Posterior vena cava (tissue), 2 donors: ENCODE data around the gene WDR64. TPM values are rescaled to one million over a fixed set of nuclear protein-coding genes. Genes with fewer than 3 reads are reported as not detected.
"Not testable (repeated sequence)": the region's sequence is repeated elsewhere in the genome, so short reads cannot be mapped to it uniquely, and the experiment has no call there.

Source experiments
- DNase-seq: peaks from one replicate; pipeline ENCODE4 v3.0.0-alpha.2; 2020; ENCODE audit warnings: low spot score
- intact Hi-C, 2 donors: fragments of 100-400 bp; cut with DNase I; formaldehyde crosslinking; loops; one replicate each; pipeline versions ENCODE4 v1.14.1 to v1.14.2; 2022 to 2023
- total RNA-seq, 2 donors: library from RNA; stranded (reverse); fragmentation: NEBNext Ultra II Directional; extraction: Animal tissue kit (Norgen Biotek cat#: 25700); gene quantifications; one replicate each; pipeline ENCODE4 v1.2.1, GENCODE V29; 2021
- donor health status: DM: yes; HTN: yes; CAD: no.
- donor health status: DM: yes; HTN: yes; CAD: no.

The WDR64 gene
- total RNA-seq, 2 donors from 2014 or later, result not detected

DNA sequence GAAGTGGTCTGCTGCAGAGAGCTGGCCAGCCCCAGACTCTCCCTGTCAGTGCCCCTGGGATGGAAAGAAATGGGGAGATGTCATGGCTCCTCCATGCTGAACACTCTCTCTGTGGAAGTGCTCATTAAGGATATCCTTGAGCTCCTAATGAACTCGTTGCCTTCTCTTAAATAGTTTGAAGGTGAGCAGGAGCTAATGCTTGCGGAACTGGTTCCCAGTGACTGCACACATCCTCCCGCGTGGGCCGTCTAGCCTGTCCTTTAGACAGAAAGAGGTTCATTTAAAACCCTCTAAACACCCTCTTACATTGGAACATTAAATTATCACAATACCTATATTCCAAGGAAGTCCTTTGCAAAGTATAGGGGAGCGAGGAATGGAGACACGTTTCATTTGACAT lies 5.9 kb upstream of the WDR64 start:
- DNase-seq, result no peak
- intact Hi-C loops, result no loop called here

DNA sequence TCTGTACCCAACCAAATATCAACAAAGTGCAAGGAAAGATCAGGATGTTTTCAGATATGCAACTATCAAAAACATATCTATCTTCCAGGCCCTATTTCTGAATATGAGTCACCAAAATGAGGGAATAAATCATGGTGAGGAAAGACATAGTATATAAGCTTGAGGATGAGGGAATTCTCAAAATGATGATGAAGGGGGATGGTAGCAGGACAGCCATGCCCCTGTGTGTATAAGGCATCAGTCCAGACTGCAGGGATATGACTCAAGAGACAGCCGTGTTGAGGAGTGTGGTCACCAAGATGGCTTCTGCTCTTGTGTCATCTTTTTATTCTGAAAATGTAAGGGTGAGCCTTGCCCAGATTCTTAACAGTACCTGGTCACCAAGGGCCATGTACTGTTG lies 4.4 kb upstream of the WDR64 start:
- intact Hi-C loops, result no loop called here
- no peak for DNase-seq

GRCh38 chr1:241648159-241648558 lies 3.9 kb upstream of the WDR64 start:
- DNase-seq, result no peak
- intact Hi-C loops, result no loop called here

- DNase-seq, result no peak
- intact Hi-C loops, result loop anchor here in 1 of 2 donors (10.0 kb wide), 1 partner anchor 1751 kb away; no protein-coding TSS in a partner anchor
Measured at GRCh38 chr1:241654019-241654418, 1.9 kb downstream of the WDR64 start.

DNA sequence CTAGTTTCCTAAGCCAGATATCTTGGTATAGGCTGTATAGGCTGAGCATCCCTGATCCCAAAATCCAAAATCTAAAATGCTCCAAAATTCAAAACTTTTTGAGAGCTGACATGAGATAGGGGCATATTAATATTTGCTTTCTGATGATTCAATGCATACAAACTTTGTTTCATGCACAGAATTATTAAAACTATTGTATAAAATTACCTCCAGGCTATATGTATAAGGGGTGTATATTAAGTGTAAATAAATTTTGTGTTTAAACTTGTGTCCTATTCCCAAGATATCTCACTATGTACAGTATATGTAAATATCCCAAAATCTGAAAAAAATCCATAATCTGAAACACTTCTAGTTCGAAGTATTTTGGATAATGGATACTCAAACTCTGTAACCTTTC lies 2.6 kb downstream of the WDR64 start:
- no peak for DNase-seq
- intact Hi-C loops, result loop anchor here in 1 of 2 donors (10.0 kb wide), 1 partner anchor 1750 kb away; no protein-coding TSS in a partner anchor

GRCh38 chr1:241658081-241658793 lies 6.2 kb downstream of the WDR64 start:
- intact Hi-C loops, result loop anchor here in 1 of 2 donors (10.0 kb wide), 1 partner anchor 1747 kb away; no protein-coding TSS in a partner anchor
- DNase-seq, result no peak

DNA sequence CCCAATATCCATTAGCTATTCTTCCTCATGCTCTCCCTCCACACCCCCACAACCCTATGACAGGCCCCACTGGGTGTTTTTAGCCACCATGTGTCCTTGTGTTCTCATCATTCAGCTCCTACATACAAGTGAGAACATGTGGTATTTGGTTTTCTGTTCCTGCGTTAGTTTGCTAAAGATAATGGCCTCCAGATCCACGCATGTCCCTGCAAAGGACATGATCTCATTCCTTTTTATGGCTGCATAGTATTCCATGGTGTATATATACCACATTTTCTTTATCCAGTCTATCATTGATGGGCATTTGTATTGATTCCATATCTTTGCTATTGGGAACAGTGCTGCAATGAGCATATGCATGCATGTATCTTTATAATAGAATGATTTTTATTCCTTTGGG lies 6.9 kb downstream of the WDR64 start:
- DNase-seq, result not testable (repeated sequence)
- intact Hi-C loops, result loop anchor here in 1 of 2 donors (10.0 kb wide), 1 partner anchor 1746 kb away; no protein-coding TSS in a partner anchor

DNA sequence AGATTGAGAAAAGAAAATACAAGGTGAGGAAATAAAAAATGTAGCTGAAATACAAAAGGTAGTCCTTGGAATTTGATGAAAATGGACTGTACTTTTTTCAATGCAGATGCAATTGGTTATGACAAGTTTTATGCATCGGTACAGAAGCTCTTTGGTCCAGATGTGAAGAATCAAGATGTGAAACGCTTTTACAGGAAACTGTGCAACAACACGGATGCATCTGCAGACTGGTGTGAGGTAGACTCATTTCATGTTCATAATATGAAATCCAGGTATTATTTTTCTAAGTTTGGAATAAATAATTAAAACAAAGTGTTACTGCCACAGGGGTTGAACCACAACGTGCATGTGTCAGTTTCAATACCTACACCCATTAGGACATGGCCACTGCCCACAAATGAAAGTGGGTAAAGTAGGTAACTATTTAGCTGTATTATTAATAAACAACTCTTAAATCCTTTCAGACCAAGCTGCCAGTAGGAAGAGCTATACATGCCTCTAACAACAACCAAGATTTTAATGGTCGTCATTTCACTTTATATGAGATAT lies 8.4 kb downstream of the WDR64 start:
- DNase-seq, result no peak
- intact Hi-C loops, result no loop called here

DNA sequence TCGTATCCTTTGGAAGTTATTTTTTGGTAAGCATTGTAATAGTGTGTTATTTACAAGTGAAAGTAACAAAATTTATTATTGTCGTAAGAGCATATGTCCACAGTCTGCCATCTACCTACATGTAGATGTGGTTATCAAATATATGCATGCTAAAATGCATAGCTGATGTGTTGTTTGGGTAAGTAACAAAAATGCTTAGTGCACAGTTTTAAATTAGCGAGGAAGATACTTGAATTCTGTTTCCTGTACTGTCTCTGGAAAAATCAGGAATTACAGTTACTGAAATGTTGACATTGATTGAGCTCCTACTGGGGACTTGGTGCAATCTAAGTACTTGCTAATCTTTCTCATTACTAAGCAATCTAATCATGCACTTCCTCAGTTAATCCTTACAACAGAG lies 14.3 kb downstream of the WDR64 start:
- no peak for DNase-seq
- intact Hi-C loops, result no loop called here

- intact Hi-C loops, result no loop called here
- no peak for DNase-seq
Measured at GRCh38 chr1:241672301-241672700, 20.2 kb downstream of the WDR64 start.

- intact Hi-C loops, result no loop called here
- no peak for DNase-seq
Measured at GRCh38 chr1:241674805-241675384, 22.8 kb downstream of the WDR64 start.

- intact Hi-C loops, result no loop called here
Measured at GRCh38 chr1:241675983-241676382, 23.9 kb downstream of the WDR64 start.

GRCh38 chr1:241677201-241677600 lies 25.1 kb downstream of the WDR64 start:
- intact Hi-C loops, result no loop called here
- DNase-seq, result no peak

More at GRCh38 chr1:241675983-241676382, 23.9 kb downstream of the WDR64 start:
- DNase-seq, result no peak

DNA sequence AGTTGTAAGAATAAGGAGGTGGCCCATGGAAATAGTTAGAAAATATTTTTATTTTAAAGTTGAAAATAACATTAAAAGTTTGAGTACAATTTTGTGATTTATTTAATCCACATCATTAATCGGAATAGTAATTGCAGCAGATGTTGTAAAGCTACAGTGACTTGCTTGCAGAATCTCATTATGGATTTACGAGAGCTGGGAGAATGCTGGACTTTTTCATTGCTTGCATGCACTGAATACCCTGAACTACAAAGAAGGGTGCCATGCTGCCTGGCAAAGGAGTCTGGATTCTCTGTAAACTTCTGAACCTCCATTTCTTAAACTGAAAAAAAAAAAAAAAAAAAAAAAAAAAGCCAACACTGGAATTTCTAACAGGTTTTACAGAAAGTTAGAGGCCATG lies 26.5 kb downstream of the WDR64 start:
- intact Hi-C loops, result no loop called here
- DNase-seq, result no peak

DNA sequence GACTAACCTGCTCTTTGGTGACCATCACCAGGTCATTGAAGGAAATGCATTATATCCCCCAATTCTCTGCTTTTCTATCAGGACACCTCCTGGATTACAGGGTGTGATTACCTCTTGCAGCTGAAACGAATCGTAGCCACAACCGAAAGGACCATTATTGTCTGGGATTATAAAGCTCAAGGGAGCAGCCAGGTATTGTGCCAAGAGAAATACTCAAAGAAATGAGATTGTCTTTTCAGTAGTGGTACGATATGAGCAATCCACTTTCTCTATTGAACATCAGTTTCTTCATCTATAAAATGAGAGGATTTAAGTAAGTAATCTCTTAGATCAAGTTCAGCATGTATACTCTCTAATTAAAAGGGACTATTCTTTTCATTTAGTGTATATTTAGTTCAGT lies 27.3 kb downstream of the WDR64 start:
- intact Hi-C loops, result no loop called here
- DNase-seq, result no peak

DNA sequence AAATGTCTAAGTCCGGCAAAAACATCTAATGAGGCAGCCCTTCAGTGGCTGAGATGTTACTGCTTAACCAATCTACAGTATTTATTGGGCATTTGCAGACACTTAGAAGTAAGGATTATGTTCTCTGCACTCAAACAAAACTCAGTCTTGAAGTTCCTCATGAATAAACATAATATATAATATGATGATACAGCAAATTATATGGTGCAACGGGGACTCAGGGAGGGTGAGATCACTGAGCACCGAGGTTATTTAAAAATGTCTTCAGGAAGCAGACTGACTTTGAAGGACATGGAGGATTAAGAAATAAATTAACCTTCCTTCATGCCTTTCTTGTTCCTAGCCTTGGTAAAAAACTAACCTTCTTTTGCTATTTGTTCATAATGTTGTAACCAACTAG lies 27.9 kb downstream of the WDR64 start:
- no peak for DNase-seq
- intact Hi-C loops, result no loop called here

GRCh38 chr1:241681861-241682448 lies 29.9 kb downstream of the WDR64 start:
- intact Hi-C loops, result not testable (repeated sequence)

DNA sequence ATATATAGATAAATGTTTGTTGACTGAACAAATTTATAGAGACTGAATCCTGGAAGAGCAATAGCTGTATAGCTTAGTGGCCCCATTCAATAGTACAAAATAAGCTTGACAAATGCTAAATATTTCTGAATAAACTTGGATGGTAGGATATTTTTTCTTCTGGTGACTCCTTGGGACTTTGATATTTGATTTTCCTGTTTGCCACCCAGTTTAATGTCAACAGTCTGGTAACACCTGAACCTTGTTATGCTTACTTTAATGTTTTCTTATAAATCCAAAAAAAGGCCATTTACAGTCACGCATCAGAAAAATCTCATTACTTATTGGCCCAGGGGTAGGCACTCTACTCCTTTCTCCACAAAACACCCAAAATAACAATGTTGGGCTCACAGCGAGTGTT lies 30.8 kb downstream of the WDR64 start:
- no peak for DNase-seq
- intact Hi-C loops, result no loop called here

More at GRCh38 chr1:241681861-241682448, 29.9 kb downstream of the WDR64 start:
- DNase-seq, result not testable (repeated sequence)

DNA sequence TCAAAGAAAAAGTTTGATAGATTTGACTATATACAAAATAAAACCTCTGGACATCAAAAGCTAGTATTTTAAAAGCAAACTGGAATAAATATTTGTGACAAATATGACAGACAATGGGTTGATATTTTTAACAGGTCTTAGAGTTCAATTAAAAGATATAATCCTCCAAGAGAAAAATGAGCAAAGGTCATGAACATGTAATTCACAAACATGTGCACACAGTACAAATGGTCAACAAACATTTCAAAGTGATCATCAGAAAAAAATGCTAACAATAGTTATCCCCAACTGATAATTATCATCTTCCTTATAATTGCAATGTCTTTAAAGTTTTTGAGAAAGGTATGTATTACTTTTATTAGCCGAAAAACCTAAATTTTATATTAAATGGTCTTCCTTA lies 32.0 kb downstream of the WDR64 start:
- intact Hi-C loops, result no loop called here
- no peak for DNase-seq

- no peak for DNase-seq
- intact Hi-C loops, result no loop called here
Measured at GRCh38 chr1:241688940-241689368, 36.9 kb downstream of the WDR64 start.
